NT2/D1 (cell line): ENCODE data around the gene POLR2I.

Experiments used
- SUZ12 ChIP-seq: IDR thresholded peaks from 2 replicates; pipeline ENCODE4 v1.6.1; 2011; ENCODE audit not compliant: insufficient read length, insufficient read depth; ENCODE audit errors: extremely low read depth
- YY1 ChIP-seq: IDR thresholded peaks from 2 replicates; pipeline ENCODE4 v1.6.1; 2011; ENCODE audit not compliant: insufficient read length, insufficient read depth
- ZNF274 ChIP-seq: IDR thresholded peaks from 2 replicates; pipeline ENCODE4 v1.6.1; 2011; ENCODE audit warnings: mild to moderate bottlenecking, low read depth, low read length

- TF ChIP-seq SUZ12 (no peak), ZNF274 (no peak), YY1 (no peak)
Observed at GRCh38 chr19:36093146-36093662, 21.5 kb downstream of the POLR2I start.
